GM18867 (cell line): ENCODE data around the gene PTPRK.
"Not testable (repeated sequence)": the region's sequence is repeated elsewhere in the genome, so short reads cannot be mapped to it uniquely, and the experiment has no call there.

Source experiments
- ATAC-seq: cut with Tn5 transposase; IDR thresholded peaks from one replicate; pipeline ENCODE4 v1.9.1; 2021; ENCODE audit warnings: mild to moderate bottlenecking, moderate library complexity; ENCODE audit not compliant: unreplicated experiment

Gene PTPRK

DNA sequence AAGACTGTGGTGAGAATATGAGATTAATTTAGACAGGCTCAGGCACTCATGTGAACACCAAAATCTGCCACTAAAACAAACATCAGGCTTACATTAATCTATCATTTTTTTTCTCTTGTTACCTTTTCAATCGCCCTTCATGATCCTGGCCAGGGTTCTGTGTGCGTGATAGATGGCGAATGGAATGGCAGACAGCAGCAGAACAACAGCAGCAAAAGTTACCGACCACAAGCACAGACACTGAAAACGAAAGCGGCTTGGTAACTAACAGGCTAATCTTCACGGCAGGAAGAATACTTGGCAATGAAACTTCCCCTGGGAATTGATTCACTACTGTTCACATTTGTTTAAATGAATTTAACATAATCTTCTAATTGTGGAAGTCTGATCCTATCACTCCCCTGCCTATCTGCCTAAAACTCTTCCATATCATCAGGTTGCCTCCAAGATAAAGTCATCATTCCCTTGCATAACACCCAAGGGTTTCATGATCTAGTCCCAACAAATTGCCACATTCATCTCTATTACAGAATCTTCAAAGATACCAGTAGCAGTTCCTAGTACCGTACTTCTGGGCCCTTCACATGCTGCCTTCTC, 28.7 kb downstream of the PTPRK start:
- ATAC-seq, result no peak

DNA sequence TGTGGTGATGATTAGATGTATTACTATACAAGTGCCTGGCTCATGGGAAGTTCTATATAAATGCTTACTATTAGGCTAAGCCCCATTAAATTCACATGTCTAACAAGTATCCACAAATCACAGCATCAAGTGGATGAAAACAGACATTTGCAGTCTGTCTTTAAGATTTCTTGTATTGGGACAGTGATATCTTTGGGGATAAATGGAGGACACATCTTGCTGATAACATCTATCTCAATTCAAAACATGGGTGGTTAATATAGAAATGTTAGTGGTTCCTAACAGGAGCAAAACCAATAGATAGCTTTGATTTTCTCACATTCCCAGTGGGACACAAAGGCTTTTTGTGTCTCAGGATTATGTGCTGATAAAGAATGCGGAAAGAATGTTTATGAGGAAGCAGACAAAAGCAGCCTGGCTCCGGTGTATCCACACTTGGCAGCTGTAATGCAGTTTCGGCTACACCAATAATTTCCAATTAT, 29.3 kb downstream of the PTPRK start:
- no peak for ATAC-seq

DNA sequence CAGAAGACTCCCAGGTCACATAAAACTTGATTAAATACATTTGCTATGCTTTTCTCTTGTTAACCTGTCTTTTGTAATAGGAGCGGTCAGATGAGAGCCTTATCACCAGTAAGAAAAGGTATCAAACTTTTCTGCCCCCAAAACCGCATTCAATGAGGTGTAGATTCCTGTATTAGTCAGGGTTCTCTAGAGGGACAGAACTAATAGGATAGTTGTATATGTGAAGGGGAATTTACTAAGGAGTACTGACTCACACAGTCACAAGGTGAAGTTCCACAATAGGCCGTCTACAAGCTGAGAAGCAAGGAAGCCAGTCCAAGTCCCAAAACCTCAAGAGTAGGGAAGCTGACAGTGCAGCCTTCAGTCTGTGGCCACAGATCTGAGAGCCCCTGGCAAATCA, 32.7 kb downstream of the PTPRK start:
- no peak for ATAC-seq

DNA sequence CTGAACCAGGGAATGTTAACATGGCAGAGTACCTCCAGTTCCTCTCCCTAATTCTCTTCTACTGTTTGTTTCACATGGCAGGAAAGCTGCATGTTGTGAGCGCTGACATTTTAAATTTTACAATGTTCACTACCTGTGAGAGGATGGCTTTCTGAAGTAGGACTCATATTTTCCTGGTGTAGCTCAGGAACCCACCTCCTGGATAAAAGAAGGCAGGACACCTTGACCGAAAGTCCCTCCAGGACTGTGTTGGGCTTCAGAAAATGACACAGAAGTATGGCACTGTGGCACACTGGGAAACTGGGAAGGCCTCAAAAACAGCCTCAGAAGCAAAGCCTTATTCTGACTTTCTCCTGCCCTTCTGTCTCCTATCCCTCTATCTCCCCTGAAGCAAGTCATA, 33.3 kb downstream of the PTPRK start:
- no peak for ATAC-seq

DNA sequence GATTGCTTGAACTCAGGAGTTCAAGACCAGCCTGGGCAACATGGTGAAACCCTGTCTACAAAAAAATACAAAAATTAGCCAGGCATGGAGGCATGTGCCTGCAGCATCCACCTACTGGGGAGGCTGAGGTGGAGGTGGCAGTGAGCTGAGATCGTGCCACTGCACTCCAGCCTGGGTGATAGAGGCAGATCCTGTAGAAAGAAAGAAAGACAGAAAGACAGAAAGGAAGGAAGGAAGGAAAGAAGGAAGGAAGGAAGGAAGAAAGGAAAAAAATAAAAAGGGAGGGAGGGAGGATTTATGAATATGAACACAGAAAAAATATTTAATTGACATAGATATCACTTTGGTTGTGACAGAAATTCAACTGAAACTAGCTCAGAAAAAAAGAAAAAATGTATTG, 33.8 kb downstream of the PTPRK start:
- ATAC-seq, result not testable (repeated sequence)

DNA sequence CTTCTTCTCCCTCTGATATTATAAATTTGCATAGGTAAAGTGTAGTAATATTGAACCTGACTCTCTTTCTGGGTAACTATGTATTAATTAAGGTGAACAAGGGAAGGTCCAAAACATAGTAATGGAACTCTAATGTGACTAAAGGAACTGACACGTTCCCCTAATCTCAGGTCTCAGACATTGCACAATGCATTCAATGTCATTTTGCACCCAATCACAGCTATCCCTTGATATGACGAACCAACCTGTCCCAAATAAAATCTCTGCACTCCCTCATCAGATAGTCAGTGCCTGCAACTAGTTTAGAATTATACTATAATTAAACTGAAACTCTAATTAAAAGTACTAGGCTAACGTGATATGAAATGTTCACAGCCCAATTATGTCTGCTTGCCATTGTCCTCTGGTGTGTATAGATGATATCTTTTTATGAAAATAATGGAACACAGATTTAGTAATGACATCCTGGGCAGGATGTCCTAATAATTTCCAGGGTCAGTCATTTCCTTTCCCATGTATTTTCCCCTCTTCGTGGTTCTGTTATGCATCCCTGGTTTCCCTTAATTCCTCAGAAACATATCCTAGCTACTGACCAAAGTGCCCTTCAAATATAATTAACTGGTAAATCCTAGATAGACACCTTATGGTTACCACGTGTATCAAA, 36.8 kb downstream of the PTPRK start:
- ATAC-seq, result no peak

DNA sequence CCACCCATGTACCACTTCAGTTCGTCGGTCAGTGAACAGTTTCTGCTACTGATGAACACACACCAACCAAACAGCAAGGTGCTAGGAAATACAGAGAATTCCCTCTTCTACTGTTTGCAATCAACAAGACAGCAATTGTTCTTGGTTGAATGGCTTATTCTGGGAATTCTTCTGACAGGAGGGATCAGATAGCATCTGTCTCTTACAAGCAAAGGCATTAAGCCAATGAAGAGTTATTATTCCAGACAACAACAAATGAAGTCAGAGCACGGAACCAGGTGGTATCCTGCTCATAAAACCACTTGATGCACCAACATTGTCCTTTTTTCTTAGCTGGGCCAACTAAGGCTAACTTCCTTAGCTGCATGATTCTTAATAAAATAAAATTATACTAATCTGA, 37.8 kb downstream of the PTPRK start:
- ATAC-seq, result no peak

DNA sequence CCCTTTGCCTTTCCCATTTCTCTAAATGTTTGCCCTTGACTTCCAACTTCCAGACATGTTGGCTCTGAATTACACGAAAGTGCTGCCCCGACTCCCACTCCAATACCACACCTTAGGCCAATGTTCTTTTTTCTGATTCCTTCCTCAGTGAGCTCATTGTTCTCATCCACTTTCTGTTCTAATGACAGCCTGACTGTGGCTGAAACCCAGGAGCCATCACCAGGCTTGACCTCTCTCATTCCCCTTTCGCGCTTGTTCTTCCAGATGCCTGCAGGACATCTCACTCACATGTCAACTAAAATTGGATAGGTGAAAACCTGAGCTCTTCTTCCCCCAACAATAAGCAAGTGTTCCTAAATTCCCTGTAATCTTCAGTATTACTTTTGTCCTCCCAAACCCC, 40.4 kb downstream of the PTPRK start:
- no peak for ATAC-seq

DNA sequence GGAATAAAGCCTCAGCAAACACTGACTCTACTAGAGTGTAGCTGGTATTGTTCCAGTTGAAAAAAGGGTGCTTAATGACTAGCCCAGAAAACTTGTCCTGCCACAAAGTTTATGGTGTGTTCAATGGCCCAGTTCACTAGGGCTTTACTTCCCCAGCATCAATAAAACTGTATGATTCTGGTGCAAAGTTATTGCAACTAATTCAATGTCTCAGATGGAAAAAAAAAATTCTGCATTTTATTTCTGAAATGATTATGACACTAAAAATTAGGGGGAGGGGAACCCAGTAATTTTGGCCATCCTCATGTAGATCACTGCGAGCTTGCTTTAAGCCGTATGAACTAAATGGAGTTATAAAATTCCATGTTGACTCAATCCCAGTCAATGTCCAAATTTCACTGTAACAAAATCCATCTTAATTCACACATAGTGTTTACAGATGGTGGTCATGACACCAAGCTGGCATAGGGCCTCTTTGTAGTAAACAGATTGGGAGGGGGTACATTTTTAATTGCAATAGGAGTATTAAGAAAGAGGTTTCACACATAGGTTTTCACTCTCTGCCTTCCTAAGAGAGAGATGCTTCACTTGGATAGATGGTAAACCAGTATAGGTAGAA, 41.2 kb downstream of the PTPRK start:
- ATAC-seq, result peak; percentile 10

DNA sequence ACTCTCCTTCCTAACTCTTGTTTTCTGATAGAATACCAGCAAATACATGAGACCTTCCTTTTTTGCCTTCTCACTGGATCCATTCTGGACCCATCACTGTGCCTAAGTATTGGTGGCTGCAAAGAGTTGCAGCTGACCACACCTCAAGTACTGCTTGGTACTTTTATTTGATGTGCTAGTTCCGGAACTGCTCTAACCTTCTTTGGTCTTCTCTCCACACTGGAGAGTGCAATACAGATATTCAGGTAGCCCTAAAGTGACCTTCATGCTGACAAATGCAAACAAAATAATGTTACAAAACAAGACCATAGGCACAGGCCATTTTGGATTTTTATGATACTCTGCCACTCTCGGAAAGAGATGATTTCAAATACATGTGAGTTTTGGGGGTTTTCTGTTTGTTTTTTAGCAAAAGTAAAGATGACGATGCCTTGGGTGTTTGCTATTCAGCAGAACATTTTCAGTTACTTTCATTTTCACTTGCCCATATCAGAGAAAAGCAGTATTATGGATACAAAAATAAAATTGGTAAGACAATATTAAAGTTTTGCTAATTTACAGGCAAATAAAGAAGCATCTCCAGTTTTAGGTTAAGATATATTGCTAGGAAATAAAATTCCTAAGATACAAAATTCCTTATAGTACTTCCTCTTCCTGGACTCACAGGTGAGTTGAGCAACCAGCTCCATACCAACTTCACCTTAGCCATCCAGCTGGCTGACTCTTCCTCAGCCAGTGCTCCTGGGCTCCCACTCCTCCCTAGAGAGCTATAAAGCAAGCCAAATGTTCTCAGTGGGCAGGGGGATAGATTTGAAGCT, 42.0 kb downstream of the PTPRK start:
- ATAC-seq, result peak; percentile 54

DNA sequence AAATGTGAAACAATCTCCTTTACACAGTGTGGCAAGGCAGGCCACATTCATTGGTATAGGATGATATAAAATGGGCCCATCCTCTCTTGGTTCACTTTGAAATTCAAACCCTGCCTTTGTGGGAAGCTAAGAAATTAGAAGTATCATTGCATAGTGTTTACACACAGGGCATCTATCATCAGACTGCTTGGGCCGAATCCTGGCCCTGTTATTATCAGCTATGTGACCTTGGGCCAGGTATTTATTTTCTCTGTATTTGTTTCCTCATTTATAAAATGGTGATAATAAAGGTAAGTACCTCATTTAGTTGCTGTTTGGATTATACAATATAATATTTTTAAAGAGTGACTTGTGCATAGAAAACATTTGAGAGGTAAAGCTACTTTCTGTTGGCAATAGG, 45.5 kb downstream of the PTPRK start:
- no peak for ATAC-seq

DNA sequence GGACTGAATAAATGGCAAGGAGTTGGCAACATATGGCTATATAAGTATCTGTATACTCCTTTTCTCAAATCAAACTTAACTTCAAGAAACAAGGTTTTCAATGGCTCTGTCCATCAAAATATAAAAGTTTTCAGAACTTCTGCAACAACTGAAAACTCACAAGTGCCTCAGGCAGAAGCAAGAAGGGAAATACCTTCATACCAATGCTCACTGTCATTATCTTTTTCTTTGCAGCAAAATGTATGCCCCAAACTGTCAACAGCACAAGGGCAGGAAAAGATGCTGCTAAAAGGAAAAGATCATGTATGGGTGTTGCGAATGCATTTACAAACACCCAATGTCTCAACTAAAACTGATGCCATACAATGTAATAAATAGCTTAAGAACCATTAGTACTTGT, 45.9 kb downstream of the PTPRK start:
- ATAC-seq, result no peak

DNA sequence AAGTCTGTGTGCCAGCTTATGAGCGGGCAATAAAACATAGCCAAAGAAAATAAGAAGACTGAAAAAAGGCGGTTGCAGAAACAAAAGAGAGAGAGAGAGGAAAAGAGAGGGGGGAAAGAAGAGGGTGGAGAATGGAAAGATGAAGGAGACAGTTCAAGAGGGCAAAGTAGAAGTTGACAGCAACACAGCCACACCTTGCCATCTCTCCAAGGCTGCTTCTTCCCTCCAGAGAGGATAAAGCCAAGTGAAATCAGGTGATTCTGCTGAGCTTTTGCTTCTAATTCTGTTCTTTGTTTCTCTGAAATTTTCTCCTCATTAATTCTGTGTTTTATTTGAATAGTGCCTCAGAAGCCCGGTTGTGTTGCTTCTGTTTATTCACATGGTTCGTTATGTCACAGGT, 48.5 kb downstream of the PTPRK start:
- ATAC-seq, result no peak

DNA sequence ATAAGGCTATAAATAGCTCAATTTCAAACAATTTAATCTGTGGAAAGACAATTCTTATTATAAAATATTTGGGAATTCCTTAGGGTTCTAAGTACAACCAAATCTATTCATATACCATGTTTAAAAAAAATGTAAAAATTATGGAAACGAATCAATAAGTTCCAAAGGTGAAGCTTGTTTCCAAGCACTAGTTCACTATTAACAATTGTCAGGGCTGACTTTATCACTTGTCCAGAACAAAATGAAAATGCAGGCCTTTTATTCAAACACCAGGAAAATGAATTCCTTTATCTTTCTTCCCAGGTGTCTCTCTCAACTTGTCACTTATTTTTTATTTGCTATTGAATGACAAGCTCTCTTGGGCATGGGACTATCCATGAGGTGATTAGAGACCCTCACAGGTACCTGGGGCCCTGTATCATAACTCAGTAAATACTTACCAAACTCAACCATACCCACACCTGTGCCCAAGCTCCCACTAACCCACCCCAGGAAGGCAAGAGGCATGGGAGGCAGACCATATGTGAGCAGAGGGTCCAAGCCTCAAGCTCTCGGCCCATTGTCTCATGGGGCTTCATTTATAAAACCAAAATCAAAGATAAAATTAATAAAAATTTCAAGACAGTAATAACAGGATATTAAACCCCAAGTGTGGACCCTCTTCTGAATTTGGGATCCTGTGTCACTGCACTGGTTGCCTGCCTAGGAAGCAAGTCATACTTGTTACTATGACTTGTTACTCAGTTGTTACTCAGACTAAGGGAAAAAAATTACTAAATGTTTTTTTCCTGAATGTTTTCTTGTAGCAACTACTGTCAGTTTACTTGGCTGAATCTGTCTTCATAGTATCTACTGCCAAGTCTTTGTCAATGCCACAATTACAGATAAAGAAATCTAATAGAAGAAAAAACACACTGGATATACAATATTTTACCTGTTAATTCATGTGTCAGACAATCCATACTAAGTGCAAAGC, 54.7 kb downstream of the PTPRK start:
- no peak for ATAC-seq

DNA sequence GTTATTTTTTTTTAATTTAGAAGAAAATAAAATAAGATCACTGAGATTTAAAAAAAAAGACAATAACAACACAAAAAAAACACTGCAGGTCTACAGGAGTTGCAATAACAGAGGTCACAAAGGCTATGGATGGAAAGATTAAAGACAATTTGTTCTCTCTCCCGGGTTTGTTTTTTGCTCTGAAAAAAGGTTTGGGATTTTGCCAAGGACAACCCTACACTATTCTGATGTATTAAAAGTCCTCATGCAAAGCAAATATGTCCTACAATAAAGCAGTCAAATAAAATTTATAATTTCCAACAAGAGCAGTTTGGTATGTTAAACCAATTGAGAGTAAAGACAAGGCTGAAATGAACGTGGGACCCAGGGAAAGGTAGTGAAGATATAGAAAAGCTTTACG, 55.6 kb downstream of the PTPRK start:
- no peak for ATAC-seq

DNA sequence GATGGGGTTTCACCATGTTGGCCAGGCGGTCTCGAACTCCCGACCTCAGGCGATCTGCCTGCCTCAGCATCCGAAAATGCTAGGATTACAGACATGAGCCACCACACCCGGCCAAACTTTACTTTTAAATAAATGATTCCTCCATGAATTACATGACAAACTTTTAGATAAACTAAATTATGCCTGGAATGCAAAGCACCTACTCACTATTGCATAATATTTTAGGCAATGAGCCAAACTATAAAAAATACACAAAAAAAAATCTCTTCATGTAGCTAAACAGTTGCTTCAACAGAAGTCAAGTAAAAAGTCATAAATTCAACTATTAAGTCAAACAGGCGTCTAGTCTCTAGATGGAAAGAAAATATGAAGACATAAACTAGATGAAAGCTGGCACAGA, 56.5 kb downstream of the PTPRK start:
- no peak for ATAC-seq

DNA sequence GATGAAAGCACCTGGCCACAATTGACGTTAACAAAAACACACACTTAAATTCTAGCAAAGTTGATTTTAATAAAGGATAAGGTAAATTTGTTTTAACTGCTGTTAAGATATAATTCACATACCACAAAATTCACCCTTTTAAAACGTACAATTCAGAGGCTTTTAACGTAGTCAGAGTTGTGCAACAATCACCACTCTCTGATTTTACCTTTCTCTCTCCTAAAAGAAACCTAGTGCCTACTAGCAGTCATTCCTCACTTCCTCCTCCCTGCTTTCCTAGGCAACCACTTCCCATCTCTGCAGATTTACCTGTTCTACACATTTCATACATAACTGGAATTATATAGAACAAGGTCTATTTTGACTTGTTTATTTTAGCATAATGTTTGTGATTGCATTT, 58.9 kb downstream of the PTPRK start:
- ATAC-seq, result no peak

DNA sequence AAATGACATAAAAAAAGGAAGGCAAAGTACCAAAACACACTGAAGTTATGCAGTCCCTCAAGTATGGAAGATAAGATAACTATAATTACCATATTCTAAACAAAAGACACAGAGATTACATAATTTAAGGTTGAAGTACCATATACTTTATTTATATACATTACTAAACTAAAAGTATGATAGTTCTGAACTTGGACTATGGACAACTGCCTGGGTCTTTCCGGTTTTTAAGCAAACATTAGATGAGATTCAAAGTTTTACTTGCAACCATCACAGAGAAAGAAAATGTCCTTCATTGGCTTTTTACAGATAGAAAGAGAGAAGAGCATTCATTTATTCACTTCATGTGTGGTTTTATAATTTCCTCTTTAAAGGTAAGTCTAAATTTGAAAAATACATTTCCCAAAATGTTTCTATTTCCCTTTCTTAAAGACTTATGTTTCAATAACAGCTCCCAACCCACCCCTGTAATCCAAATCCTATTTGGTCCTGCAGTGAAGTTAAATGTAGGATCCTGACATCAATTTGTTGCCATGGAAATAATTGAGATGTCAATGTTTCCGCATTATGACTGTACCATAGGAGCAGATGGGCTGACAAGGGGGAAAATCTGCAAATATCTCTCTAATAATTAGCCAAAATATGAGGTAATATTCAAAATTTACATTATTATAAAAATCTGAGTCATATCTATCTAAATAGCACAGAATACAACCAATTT, 63.7 kb downstream of the PTPRK start:
- no peak for ATAC-seq

DNA sequence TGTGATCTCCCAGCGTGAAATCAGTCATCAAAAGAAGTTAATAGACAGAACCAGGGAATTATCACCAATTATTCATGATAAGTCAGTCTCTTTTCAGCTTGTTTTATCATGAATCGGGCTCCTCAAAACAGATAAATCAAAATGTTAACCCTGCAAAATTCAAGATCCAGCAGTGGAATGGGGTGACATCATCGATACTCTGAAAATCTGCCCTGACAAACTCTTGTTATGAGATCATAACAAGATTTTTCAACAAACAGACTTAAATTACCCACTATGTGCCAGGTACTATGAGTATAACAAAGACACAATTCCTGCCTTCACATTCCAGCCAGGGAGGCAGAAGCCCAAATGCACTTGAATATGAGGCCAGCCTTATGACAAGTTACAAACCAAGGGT, 64.4 kb downstream of the PTPRK start:
- ATAC-seq, result no peak

DNA sequence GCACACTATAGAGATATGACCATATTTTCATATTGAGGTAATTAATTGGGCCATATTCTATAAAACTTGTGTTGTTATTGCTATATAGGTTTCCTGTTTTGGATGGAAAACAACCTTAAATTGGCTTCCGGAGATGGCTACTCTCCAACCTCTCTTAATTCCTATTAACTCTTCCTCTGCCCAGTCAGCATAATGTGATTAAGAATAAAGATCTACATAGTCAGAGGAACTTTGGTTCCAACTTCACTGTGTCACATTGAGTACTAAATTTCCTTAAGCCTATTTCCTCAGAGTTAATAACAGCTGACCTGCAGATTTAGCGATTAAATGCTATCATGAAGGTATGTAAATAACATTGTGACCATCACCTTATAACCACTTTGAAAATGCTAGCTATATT, 67.7 kb downstream of the PTPRK start:
- no peak for ATAC-seq
